GM11168 (cell line): ENCODE results near the gene C5orf46.
"Not testable (repeated sequence)": the region's sequence is repeated elsewhere in the genome, so short reads cannot be mapped to it uniquely, and the experiment has no call there.

Experiments used
- in situ Hi-C: fragments of 300-500 bp; cut with MboI; formaldehyde crosslinking; loops from one replicate; pipeline ENCODE4 v1.12.0; 2022; ENCODE audit warnings: low sequenced_read_pairs; ENCODE audit not compliant: unreplicated experiment

The C5orf46 gene

DNA sequence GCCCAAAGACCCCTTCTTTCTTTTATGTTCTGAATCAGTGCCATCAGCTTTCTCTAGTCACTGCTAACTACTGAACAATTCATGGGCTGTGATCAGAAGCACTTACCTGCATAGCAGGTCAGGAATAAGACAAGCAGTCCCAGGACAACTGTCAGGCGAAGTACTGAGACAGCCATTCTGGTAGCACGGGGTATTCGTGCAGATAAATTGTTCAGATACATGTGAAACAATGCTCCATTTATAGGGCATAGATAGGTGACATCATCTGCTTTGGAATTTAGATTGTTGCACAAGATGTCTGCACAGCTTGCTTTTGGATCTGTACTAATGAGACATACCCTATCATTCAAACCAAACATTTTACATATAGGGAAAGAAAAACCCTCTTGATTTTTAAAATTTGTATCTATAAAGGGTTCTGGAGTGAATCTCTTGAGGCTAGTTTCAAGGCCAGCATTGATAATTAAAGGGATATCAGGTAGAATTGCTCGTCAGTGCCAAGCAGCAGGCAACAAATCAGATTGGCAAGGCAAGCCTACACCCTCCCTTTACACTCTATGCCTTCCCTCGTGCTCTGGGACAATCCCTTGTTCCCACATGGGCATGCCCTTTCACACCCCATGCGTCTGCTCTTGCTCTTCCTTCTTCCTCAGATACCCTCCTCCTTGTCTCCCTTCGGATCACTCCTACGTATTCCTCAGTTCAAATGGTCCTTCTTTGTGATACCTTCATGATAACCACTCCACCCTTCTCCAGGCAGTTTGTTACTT, at the start of gene C5orf46:
Gene C5orf46, minus strand, starts transcription at position 213 of the 770 bp plus-strand sequence. Its CDS starts 37 bp downstream, at position 176.
- in situ Hi-C loops: no loop called here

DNA sequence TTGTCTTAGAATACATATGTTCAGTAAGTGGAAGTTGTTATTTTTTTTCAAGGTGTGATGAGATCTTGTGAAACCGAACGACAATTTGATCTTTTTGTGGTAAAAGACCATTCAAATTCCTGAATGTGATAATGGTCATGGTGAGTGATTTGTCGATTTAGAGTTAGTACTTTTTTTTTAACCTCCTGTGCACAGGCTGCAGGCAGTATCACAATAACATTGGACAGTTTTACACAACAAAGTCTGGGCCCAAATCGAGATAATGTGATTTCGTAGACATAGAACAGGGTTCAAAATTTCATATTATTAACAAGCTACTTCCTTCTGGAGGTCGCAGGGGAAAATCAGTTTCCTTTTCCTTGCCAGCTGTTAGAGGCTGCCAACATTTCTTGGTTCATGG, 48.6 kb upstream of the C5orf46 start:
- in situ Hi-C loops: no loop called here

DNA sequence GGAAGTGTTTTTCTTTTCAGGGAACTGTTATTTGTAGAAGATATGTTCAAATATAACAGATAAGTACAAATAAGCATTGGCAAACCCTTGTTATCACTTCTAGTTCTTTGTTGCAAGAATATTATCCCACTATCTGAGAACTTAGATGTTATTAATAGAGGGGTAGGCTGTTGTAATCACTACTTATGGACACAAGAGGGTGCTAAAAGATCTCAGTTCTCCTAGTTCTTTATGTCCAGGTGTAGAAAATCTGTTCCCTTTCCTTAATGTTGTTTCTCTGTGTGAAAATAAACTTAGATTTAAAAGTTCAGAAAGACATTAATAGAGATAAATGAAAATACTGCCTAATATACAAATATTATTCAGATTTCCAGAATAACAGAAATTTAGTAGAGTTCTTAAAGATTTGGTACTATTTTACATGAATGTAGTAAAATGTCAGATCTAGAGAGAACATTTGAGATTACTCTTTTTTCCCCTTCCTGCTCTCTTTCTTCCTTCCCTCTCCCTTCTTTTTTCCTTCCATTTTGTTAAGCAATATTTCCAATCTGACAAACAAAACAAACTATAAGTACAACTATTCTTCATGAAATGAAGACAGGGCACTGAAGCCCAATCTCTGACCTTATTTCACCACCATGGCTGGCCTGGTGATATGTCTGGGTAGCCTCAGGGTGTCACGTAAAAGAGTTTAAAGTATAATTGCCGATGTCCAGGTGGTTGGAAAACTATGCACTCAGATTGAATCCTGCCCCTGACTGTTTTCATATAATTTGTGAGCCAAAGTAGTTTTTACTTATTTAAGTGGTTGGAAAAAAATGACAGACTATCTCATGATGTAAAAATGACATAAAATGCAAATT, 43.6 kb upstream of the C5orf46 start:
- in situ Hi-C loops: no loop called here

DNA sequence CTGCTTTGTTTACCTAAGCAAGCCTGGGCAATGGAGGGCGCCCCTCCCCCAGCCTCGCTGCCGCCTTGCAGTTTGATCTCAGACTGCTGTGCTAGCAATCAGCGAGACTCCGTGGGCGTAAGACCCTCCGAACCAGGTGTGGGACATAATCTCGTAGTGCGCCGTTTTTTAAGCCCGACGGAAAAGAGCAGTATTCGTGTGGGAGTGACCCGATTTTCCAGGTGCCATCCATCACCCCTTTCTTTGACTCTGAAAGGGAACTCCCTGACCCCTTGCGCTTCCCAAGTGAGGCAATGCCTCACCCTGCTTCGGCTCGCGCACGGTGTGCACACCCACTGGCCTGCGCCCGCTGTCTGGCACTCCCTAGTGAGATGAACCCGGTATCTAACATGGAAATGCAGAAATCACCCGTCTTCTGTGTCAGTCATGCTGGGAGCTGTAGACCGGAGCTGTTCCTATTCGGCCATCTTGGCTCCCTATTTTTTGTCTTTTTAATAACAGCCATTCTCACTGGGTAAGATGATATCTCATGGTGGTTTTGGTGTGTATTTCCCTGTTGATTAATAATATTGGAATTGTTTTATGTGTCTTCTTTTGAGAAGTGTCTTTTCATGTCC, 40.4 kb upstream of the C5orf46 start:
- in situ Hi-C loops: not testable (repeated sequence)

DNA sequence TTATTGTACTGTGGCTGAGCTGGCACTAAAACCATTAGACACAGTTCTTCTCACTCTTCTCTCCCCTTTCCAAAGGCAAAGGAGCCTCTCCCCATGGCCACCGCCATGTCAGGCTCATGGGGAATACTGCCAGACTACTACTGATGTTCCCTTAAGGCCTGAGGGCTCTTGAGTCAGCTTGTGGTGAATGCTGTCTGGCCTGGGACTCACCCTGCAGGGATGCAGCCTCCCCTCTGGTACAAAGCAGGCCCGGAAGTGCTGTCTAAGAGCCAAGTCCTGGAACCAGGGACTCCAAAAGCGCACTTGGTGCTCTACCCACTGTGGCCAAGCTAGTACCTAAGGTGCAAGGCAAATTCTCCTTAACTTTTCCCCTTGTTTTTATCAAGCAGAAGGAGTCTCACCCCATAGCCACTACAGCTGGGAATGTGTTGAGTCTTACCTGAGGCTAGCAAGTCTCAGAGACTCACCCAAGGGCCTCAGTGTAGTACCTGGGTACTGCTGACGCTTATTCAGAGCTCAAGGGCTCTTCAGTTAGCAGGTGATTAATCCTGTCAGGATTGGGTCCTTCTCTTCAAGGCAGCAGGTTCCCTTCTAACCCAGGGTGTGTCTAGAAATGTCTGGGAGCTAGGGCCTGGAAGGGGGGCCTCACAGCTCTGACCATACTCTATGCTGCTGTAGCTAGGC, 33.2 kb upstream of the C5orf46 start:
- in situ Hi-C loops: no loop called here

GRCh38 chr5:147935032-147935431, 28.7 kb upstream of the C5orf46 start:
- in situ Hi-C loops: no loop called here

DNA sequence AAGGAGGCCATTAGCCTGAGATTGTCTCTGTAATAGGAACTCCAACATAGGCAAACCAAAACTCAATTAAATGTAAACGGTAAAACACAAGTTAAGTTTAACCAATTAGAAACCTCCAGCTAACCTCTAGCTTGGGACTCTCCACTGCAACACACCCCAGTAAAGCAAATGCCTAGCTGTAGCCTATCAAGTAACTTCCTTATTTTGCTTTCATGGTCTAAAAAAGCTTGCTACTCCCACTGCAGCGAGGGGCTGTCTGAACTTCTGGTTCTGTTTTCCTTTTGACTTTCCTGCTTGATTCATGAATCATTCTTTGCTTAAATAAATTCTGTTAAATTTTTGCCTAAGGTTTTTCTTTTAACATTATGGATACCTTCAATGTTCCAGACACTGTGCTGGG, 24.4 kb upstream of the C5orf46 start:
- in situ Hi-C loops: no loop called here

DNA sequence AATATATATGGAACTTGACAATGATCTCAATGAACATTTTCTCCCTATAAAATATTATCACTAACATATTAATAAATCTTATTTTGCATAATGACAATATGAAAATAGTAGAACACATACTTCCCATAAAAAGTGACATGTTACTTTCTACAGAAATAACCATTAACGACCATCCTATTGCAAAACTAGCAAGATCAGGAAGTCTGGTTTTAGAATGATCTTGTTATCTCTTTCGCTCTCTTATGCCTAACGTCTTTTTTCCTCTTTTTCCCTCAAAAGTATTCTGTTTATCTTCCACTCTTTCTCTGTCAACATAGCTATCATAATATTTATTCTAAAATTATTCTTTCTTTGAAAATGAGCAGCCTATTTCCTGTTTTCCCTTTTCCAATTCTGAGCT, 21.6 kb upstream of the C5orf46 start:
- in situ Hi-C loops: no loop called here

- in situ Hi-C loops: no loop called here
These were observed 18.7 kb upstream of the C5orf46 start for GRCh38 chr5:147925020-147925419.

- in situ Hi-C loops: no loop called here
These were observed 14.8 kb upstream of the C5orf46 start for GRCh38 chr5:147921136-147921535.

GRCh38 chr5:147920420-147921030, 14.2 kb upstream of the C5orf46 start:
- in situ Hi-C loops: no loop called here

DNA sequence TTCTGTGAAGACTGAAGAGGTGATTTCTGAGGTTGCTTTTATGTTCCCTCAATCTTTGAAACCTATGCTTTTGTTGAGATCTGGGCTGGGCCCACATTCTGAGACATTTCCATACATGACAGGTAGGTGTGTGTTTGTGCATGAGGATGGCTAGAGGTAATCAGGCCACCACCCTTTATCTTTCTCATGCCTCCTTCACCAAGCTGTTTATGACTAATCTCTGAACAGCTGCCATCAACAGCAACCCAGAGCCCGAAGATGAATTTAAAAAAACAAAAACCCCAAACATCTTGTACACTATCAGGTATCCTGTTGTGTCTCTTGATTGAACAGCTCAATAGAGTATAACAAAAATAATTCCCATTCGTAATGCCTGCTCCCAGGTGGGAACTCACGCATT, 12.6 kb upstream of the C5orf46 start:
- in situ Hi-C loops: no loop called here

GRCh38 chr5:147918101-147918685, 11.9 kb upstream of the C5orf46 start:
- in situ Hi-C loops: no loop called here

DNA sequence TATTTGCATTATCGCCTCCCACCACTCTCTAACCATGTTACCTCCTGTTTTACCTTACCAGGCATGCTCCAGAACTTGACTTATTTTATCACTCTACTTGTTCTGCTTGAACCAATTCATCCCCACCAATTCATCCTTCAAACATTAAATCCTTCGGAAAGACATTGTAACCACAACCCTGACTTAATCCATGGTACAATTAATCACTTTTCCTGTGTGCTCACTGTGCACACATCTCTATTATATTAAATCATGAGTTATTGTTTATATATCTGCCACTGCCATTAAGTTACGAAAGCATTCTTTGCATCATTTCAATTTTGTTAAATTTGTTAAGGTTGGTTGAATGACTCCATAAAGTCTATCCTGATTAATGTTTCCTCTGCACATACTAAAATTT, 7.4 kb upstream of the C5orf46 start:
- in situ Hi-C loops: no loop called here

DNA sequence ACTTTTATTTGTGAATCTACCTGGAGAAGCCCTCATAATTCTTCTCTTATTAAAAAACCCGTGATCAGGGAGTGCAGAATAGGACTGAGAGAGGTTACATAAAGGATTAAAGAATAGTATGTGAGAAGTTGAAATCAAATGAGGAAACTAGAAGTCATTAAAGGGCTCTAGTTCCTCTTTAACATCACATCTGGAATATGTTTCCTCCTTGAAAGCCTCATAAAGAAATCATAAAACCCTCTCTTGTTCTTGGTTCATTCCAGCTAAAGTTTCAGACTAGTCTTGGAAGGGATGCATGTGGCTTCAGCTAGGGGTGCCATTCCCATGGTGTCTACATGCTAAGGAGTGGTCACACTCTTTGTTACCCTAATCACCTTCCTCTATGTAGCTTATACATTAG, 5.7 kb upstream of the C5orf46 start:
- in situ Hi-C loops: no loop called here

DNA sequence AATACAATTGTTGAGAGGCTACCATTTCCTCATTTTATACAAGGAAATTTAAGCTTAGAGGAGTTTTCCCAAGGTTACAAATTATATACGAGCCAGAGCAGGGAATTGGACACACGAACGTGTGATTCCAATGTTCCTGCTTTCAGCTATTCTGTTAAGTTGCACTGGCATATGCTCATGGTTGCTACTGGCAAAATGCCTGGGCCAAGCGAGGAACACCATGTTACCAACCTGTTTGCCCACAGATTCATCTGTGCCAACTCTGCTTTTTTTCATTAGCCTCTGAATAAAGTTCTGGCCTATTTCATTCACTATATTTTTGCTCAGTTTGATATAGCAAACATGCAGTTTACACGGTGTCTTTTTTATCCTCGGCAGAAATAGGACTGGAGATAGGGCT, 5.1 kb upstream of the C5orf46 start:
- in situ Hi-C loops: no loop called here

DNA sequence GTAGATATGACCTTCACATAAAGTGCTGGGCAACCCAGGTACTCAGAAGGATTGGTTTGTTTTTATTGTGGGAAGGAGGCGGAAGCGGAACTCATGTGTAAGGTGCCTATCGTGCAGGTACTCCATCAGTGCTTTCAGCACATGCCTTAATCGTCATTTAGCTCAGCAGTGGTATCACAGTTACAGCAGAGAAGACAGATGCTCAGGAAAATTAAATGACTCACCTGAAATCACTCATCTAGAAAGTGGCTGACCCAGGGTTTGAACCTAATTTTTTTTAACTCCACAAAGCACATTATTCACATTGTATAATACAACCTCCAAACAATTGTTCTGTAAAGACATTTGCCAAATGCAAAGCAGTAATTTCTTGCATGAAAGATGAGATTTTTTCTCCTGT, 2.2 kb downstream of the C5orf46 start:
- in situ Hi-C loops: no loop called here

GRCh38 chr5:147902609-147903115, 3.7 kb downstream of the C5orf46 start:
- in situ Hi-C loops: no loop called here

DNA sequence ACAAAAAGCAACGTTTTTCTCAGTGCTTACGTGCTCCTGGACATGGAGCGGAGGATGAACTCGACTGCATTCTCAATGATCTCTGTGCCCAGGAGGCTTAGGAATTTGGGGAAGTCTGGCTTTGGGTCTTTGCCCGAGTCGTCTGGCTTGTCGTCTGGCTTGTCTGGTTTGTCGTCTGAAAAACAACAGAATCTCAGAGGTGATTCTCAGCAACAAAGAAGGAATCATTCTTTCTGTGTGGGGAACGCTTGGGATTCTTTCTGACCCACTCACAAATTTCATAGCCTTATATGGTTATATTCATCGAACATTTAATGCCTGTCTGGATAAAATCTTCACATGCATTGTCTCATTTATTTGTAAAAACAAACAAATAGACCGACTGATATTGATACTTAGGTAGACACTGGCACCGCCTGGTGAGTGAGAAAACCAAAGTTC, 4.7 kb downstream of the C5orf46 start:
- in situ Hi-C loops: no loop called here
